Common myeloid progenitor, CD34-positive (primary cell): ENCODE results near the gene UBE3D.
"Not testable (repeated sequence)": the region's sequence is repeated elsewhere in the genome, so short reads cannot be mapped to it uniquely, and the experiment has no call there.

Experiments
- CTCF ChIA-PET: fragments of 350-600 bp; sonication (Branson Sonifier 250); formaldehyde crosslinking; loops from one replicate; lab custom pipeline; 2021; ENCODE audit warnings: antibody characterized with exemption; lab: Charles Lee
- POLR2A ChIA-PET: fragments of 350-600 bp; sonication (Branson Sonifier 250); formaldehyde crosslinking; loops from one replicate; lab custom pipeline; 2021; ENCODE audit warnings: antibody characterized with exemption; lab: Charles Lee
- DNase-seq, 3 donors: peaks; one replicate each; pipeline versions ENCODE4 v3.0.0 to v3.0.0-alpha.2; 2013
- H3K27ac ChIP-seq, 2 experiments: 1 replicate in 1 of 2; 2 replicates in 1 of 2; pipeline ENCODE4 v1.7.0; 2013; ENCODE audit warnings: inconsistent platforms in 2 of 2, low read length in 2 of 2, mild to moderate bottlenecking in 2 of 2, low read depth in 1 of 2, moderate library complexity in 1 of 2; ENCODE audit not compliant: severe bottlenecking in 2 of 2, insufficient read depth in 1 of 2, poor library complexity in 1 of 2
- H3K27me3 ChIP-seq, 5 experiments: replicated peaks in 2 of 5; 1 replicate in 3 of 5; 2 replicates in 2 of 5; pipeline versions ENCODE4 v1.6.1 to v1.7.0; 2013; ENCODE audit warnings: low read length in 4 of 5, mild to moderate bottlenecking in 2 of 5, moderate library complexity in 2 of 5, inconsistent platforms in 1 of 5; ENCODE audit not compliant: insufficient read depth in 5 of 5, control insufficient read depth in 4 of 5
- H3K36me3 ChIP-seq, 4 experiments: 1 replicate in 2 of 4; 2 replicates in 2 of 4; pipeline versions ENCODE4 v1.6.1 to v1.7.0; 2013; ENCODE audit warnings: low read length in 3 of 4, control low read depth in 1 of 4, mild to moderate bottlenecking in 1 of 4; ENCODE audit not compliant: control insufficient read depth in 4 of 4, insufficient read depth in 4 of 4
- H3K4me1 ChIP-seq, 4 experiments: 1 replicate in 3 of 4; 2 replicates in 1 of 4; pipeline versions ENCODE4 v1.6.1 to v1.7.1; 2013; ENCODE audit warnings: low read length in 3 of 4, mild to moderate bottlenecking in 3 of 4, control low read depth in 1 of 4, inconsistent platforms in 1 of 4, moderate library complexity in 1 of 4; ENCODE audit not compliant: control insufficient read depth in 4 of 4, insufficient read depth in 4 of 4; ENCODE audit errors: control extremely low read depth in 1 of 4
- H3K4me3 ChIP-seq, 7 experiments: 1 replicate in 4 of 7; 2 replicates in 3 of 7; pipeline versions ENCODE4 v1.5.1 to v1.7.0; 2013; ENCODE audit warnings: mild to moderate bottlenecking in 7 of 7, low read length in 6 of 7, moderate library complexity in 6 of 7, inconsistent platforms in 2 of 7, low read depth in 2 of 7, control low read depth in 1 of 7; ENCODE audit not compliant: insufficient read depth in 4 of 7, control insufficient read depth in 1 of 7; ENCODE audit errors: extremely low read depth in 1 of 7
- H3K9me3 ChIP-seq, 5 experiments: 1 replicate in 4 of 5; 2 replicates in 1 of 5; pipeline versions ENCODE4 v1.6.1 to v1.7.1; 2013; ENCODE audit warnings: low read length in 4 of 5, mild to moderate bottlenecking in 2 of 5, inconsistent platforms in 1 of 5, low read depth in 1 of 5, moderate library complexity in 1 of 5; ENCODE audit not compliant: control insufficient read depth in 4 of 5, insufficient read depth in 2 of 5; ENCODE audit errors: control extremely low read depth in 1 of 5
- WGBS: methylation state at CpG from one replicate; pipeline ENCODE4 v1.1.5; 2013; ENCODE audit not compliant: insufficient coverage; 5-methylcytosine and 5-hydroxymethylcytosine counted together

The UBE3D gene

DNA sequence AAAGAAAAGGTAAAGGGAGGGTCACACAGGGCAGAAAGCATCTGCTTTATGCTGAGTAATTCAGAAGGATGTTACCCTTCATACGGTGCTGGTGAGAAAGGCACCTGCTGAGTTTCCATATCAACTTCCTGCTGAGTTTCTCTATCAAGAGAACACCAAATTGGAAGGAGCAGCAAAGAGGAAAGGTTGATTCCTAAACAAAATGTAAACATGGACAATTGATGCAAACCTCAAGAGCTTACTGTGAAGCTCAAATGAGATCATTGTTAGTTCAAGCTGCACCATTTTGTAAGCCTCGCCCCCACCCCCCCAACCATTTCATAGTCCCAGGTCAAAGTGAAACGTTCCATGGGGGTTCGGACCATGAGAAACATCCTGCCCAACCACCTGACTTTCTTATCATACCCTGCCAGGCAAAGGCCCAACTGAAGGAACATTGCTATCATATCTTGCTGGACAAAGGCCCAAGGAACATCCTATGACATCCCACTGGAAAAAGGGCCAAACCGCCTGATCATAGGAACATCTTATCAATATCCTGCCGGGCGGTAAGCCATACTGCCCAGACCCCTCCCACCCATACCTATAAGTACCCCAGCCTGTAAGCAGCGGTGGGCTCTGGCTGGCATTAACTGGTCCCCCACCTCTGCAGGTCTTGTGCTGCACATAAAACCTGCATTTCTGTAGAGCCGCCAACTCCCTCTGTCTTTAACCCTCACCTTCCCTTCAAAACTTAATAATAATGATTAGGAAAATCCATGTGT is 171.6 kb downstream of the UBE3D start:
- Histone ChIP-seq H3K27ac (no peak overlapping the region), H3K9me3 (no peaks in the 10 kb centered on the region), H3K27me3 (no peaks in the 10 kb centered on the region), H3K4me3 (no peak overlapping the region), H3K36me3 (no peaks in the 10 kb centered on the region), H3K4me1 (no peaks in the 10 kb centered on the region)
- CTCF ChIA-PET: no interaction called here
- POLR2A ChIA-PET: no interaction called here
- DNase-seq: no peak
- WGBS: 87% methylated on average over 6 of the region's 9 CpGs

DNA sequence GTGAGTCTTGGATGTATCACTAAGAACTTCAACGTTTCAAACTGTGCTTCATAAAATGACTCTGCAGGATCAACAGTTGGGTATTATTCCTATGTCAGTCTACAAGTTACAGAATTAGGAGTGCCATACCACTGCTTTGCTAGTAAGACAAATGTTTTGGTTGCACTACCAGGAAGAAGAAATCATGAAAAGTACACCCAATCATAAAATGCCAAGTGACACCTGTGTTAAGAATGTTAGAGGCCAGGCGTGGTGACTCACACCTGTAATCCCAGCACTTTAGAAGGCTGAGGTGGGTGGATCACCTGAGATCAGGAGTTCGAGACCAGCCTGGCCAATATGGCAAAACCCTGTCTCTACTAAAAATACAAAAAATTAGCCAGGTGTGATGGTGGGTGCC is 174.1 kb downstream of the UBE3D start:
- CTCF ChIA-PET, H3K27me3 ChIP-seq, H3K4me1 ChIP-seq, H3K27ac ChIP-seq, POLR2A ChIA-PET, H3K9me3 ChIP-seq, H3K4me3 ChIP-seq, DNase-seq, H3K36me3 ChIP-seq: not testable (repeated sequence)
- 100% methylated on average over 2 of the region's 3 CpGs for WGBS

GRCh38 chr6:82891076-82891475 is 174.6 kb downstream of the UBE3D start:
- DNase-seq: no peak
- Histone ChIP-seq H3K36me3 (no peaks in the 10 kb centered on the region), H3K4me1 (no peaks in the 10 kb centered on the region), H3K4me3 (no peak overlapping the region), H3K27me3 (no peaks in the 10 kb centered on the region), H3K9me3 (no peaks in the 10 kb centered on the region), H3K27ac (no peak overlapping the region)
- POLR2A ChIA-PET: no interaction called here
- CTCF ChIA-PET: no interaction called here

- H3K36me3 ChIP-seq: no peaks in the 10 kb centered on the region
- H3K9me3 ChIP-seq: no peaks in the 10 kb centered on the region
- POLR2A ChIA-PET: no interaction called here
- no peak overlapping the region for H3K27ac ChIP-seq
- H3K27me3 ChIP-seq: no peaks in the 10 kb centered on the region
- H3K4me3 ChIP-seq: no peak overlapping the region
- H3K4me1 ChIP-seq: no peaks in the 10 kb centered on the region
- CTCF ChIA-PET: no interaction called here
- WGBS: 82% methylated on average over 1 of the region's 1 CpG
- no peak for DNase-seq
These were observed 175.4 kb downstream of the UBE3D start for GRCh38 chr6:82890240-82890639.

GRCh38 chr6:82889143-82889542 is 176.5 kb downstream of the UBE3D start:
- WGBS: 100% methylated on average over 3 of the region's 5 CpGs
- Histone ChIP-seq H3K4me1 (no peaks in the 10 kb centered on the region), H3K27me3 (no peaks in the 10 kb centered on the region), H3K27ac (no peak overlapping the region), H3K4me3 (no peak overlapping the region), H3K36me3 (no peaks in the 10 kb centered on the region), H3K9me3 (no peaks in the 10 kb centered on the region)
- ChIA-PET POLR2A (no interaction called here), CTCF (no interaction called here)
- no peak for DNase-seq

DNA sequence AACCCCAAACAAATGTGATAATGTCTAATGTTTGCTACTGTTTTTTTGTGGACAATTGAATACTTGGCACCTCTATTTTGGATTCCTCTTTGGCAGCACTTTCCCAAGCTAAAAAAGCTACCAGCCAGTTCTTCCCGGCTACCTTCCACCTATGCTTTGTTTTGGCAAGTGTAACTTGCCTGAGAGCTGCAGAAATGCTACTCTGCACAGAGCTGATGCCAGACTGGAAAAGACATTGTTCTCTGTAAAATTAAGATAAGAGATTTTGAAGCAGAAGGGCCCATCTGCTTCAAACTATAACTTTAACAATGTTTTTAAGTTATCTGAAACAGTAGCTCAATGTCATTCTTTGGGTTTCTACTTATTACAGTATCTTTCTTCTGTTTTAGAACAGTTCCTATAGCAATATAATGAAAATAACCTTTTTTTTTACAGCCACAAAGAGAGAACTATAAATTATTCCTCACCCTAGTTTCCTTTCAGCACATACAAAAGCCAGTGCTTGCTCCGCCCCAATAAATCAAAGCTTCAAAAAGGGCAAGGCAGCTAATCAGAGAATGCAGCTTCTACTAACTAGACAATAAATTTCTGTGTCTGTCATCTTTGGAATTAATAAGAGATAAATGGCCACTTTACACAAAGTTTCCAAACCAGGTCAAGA is 183.1 kb downstream of the UBE3D start:
- Histone ChIP-seq H3K4me3 (peak overlapping the region in 1 of 7 experiments; percentile 16), H3K27ac (no peak overlapping the region), H3K36me3 (no peaks in the 10 kb centered on the region), H3K4me1 (peaks cover 0 to 5% (median 0%) of the 10 kb centered on the region in 4 experiments), H3K27me3 (peaks cover 0 to 2% (median 0%) of the 10 kb centered on the region in 5 experiments), H3K9me3 (no peaks in the 10 kb centered on the region)
- 20% methylated on average over 1 of the region's 2 CpGs for WGBS
- peak; percentile 1 to 54 (median 4) for DNase-seq
- ChIA-PET CTCF (interaction anchor here (0.6 kb wide), 1 partner anchor 22 kb away, joined by 3 read pairs; no protein-coding TSS in a partner anchor), POLR2A (no interaction called here)

DNA sequence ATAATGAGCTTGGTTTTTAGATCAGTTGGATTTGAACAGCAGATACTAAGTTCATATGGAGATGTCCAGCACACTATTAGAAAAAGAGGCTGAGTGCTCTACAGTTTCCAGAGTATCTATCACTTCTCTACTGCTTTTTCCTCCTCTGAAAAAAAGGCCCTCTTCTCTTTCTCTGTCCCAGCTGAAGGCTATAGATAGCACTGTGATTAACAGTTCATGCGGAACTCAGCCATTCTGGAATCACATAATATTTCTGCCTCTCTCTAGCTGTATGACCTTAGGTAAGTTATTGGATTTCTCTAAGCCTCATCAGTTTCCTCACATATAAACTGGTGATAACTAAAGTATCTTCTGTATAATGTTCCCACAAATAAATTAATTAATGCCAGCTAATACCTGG is 184.1 kb downstream of the UBE3D start:
- CTCF ChIA-PET: no interaction called here

More for the DNA sequence above, 184.1 kb downstream of the UBE3D start:
- no peak for DNase-seq
- no peak overlapping the region for H3K4me3 ChIP-seq
- no peak overlapping the region for H3K27ac ChIP-seq
- POLR2A ChIA-PET: no interaction called here
- no peaks in the 10 kb centered on the region for H3K36me3 ChIP-seq
- peaks cover 0 to 5% (median 0%) of the 10 kb centered on the region in 4 experiments for H3K4me1 ChIP-seq
- no peaks in the 10 kb centered on the region for H3K9me3 ChIP-seq
- H3K27me3 ChIP-seq: peaks cover 0 to 2% (median 0%) of the 10 kb centered on the region in 5 experiments
- 100% methylated on average over 1 of the region's 1 CpG for WGBS
